Astrocyte (in vitro differentiated cells and primary cell): ENCODE measurements around the gene LRCH1.

Experiments used
- CTCF ChIP-seq: IDR thresholded peaks from 2 replicates; pipeline ENCODE4 v1.5.1; 2011; ENCODE audit warnings: low read depth, mild to moderate bottlenecking, inconsistent platforms, low read length, moderate library complexity; ENCODE audit not compliant: insufficient read depth
- EZH2 ChIP-seq: IDR thresholded peaks from 2 replicates; pipeline ENCODE4 v1.6.1; 2012; ENCODE audit warnings: mild to moderate bottlenecking, low read length, inconsistent platforms; ENCODE audit not compliant: insufficient read depth

- TF ChIP-seq CTCF (no peak), EZH2 (no peak)
These were observed 22.9 kb downstream of the LRCH1 start for GRCh38 chr13:46575818-46576221.
